Measurements from ENCODE around the gene ADTRP.

Gene ADTRP

GRCh38 chr6:11772109-11772825 is 6.3 kb downstream of the ADTRP start:
- no peak for DNase-seq

DNA sequence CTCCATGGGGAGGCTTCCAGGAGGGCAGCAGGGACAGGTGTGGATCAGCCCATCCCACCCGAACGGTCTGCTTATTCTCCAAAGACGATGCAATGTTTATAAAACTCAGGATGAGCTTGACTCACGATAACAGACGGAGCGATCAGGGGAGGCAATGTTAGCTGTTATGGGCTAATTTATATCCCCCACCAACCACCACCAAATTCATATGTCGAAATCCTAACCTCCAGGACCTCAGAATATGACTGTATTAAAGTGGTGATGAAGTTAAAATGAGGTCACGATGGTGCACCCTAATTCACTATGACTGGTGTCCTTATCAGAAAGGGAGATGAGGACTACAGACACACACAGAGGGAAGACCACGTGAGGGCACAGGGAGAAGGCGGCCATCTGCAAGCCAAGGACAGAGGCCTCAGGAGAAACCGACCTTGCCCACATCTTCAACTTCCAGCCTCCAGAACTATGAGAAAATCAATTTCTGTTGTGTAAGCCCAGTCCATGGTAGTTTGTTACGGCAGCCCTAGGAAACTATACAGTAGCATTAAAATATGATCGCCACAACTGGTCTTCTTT is 7.0 kb downstream of the ADTRP start:
- no peak for DNase-seq

DNA sequence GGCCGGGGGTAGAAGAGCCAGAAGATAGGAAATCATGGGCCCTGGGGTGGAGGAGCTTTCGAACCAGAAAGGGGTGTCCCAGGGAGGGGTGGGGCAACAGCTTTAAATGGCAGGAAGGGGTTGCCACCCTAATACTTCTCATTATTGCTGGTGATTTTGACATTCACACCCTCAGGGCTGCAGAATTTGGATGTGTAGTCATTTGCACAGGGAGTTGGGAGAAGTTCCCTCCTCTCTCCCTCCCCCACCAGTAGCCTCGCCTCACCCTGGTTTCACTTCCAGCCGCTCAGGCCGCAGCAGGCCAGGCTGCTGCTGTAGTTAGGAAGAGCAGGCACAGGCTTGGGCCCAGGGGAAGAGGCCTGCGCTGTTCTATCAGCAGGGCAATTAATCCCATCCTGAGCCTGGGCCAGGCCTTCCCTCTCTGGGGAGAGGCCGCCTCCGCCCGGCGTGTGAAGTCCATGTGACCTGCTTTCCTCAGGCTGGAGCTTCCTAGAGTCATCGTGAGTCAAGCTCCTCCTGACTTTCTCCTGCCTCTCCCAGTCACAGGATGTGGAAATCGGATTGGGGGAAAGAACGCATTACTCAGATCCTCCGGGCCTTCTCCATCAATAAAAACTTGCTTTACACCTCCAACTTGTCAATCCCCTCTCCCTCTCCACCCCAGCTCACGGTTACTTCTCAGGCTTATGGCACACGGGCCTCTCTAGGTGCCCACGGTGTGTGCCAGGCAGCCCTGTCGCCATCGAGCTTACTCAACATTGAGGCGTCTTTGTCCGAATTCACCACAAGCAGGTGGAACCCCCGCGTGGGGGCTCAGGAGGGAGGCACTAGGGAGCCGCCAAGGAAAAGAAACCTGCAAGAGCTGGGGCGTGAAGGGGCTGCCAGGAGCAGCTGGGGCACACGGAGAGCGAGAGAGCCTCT is 7.8 kb downstream of the ADTRP start:
- DNase-seq, result no peak

GRCh38 chr6:11769811-11770545 is 8.6 kb downstream of the ADTRP start:
- peak; percentile 8 for DNase-seq

DNA sequence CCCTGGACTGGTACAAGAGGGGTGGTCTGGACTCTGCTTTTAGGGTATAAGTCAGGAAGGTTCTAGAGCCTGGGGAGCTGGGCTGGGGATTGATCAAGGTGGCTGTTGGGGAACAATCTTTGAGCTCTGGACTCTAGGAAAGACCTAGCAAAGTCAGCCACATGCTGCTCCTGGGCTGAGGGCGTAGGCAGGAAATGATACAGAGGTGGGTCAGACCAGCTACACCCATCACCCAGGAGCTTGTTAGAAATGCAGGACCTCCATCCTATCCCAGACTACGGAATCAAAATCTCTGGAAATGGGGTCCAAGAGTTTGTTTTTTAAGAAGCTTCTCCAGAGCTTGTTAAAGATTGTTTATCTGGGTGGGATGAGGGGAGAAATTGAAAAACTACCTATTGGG is 9.4 kb downstream of the ADTRP start:
- no peak for DNase-seq

GRCh38 chr6:11767978-11768756 is 10.4 kb downstream of the ADTRP start:
- DNase-seq, result no peak

- no peak for DNase-seq
Measured at GRCh38 chr6:11767458-11767857, 11.1 kb downstream of the ADTRP start.

DNA sequence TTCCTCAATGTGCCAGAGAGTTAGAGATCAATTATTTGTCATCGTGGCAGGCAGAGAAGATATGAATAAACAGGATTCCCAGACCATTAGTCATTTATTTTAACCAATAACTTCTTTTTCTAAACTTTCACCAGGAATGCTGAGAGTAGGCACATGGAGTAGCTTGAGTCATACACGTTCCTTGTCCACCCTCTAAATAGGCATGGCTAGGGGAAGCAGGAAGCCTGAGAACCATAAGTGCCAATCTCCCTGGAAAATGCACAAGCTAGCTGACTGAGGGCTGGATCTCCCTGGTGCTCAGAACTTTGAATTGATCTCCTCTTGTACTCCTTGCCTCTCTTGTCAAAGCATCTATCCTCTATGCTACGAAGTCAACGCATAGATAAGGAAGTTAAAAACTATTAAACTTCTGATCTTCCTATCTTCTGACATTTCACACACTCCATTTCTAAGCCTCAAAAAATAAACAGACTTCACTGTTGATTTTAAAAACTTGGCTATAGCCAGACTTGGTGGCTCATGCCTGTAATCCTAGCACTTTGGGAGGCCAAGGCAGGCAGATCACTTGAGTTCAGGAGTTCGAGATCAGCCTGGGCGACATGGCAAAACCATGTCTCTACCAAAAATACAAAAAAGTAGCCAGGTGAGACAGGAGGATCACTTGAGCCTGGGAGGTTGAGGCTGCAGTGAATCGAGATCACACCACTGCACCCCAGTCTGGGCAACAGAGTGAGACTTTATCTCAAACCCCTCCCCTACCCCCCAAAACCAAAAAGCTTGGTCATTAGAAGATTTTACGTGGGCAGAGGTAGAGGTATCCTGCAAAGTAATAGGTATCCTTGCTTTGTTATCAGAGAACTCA is 11.8 kb downstream of the ADTRP start:
- no peak for DNase-seq

- no peak for DNase-seq
Measured at GRCh38 chr6:11766043-11766442, 12.6 kb downstream of the ADTRP start.

GRCh38 chr6:11764250-11764604 is 14.4 kb downstream of the ADTRP start:
- DNase-seq, result no peak

DNA sequence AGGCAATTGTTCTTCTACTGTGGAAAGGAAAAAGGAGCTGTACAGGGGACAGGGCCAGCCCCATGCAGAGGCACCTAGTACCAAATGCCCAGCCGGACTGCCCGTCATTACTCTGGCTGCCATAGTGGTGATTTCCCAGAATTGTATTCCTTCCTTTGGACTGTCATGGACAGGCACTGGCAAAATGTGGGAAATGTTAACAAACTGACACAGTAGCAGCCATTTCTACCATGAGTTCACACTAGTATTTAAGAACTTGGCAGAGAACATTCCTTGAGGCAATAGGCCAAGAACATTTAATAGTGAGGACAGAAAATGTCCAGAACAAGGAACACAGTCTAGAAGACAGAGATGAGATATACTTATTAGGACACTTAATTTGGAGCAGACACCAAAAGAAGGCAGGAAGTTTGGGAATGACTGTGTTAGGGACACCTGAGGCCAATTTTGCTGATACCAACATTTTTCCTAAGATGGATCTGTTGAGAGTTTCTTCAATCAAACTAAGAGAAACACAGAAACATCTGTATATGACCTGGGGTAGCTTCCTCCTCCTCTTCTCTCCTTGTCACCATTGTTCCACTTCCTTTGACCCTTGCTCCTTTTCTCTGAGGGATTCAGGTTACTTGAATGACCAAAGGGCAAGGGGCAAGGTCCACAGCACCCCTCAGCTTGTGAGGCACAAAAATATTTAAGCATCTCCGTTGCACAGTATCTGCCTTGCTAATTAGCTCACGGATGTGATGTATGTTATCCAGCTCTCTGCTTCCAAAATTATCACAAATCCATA is 14.9 kb downstream of the ADTRP start:
- no peak for DNase-seq

DNA sequence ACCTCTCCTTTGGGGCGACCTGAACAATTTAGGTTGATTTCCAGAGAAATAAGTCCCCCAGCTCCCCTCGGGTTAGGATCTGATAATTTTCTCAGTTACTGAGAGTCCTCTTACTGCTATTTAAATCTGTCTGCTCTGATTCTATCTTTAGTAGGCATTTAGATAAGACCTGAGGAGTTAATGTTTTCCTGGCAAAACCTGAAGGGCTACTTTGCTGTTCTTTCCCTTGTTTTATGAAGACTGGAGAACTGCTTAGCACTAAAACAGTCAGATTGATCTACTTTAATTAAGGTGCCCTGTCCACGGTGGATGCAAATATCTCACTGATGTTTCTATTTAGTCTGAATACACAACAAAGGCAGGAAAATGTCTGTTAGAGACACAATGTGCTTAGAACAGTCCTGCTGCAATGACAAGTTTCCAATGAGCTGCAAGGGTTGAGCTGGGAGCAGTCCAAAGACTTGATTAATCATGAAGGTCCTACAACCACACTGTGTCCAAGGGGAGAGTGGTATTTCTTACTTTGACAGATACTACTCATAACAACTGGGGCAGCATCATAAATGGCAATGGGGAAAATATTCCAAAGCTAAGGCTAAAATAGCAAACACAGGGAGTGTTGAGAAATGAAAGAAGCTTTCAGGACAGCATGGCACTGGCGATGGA is 15.7 kb downstream of the ADTRP start:
- DNase-seq, result no peak

DNA sequence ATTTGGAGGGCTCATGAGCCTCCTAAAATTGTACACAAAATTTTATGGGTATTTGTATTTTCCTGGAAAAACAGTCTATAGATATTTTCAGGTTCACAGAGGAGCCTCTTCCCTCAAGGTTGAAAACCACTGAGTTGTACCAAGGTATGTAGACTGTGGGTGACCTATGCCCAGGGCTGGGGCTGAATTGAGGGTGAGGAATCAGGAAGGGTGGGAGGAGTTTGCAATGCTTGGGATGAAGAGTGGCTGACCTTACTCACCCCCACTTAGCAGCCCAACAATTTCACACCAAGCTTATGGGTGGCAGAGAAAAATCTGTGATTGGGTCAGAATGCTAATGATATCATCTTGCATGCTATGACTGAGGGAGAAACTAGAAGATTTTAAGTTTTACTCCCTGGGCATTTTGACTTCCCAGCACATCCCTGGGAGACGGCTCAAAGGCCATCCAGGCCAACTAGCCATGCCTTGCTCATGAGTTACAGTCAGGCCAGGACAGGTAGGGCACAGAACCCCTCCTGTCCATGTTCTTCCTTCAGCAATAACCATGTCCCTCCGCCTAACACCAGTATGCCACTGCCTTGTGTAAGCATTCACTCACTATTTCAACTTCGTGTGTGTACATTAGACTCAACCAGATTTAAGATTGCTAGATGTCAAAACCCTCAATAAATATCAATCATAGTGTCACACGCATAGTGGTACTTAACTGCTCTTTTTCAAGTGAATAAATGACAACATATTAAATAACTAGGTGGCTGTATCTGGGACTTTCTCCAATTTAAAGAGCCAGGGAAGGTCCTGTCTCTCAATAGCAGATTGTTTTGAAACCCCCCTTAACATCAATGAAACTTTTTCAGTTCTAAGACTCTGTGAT is 16.6 kb downstream of the ADTRP start:
- no peak for DNase-seq

- no peak for DNase-seq
Measured at GRCh38 chr6:11760015-11760473, 18.6 kb downstream of the ADTRP start.

DNA sequence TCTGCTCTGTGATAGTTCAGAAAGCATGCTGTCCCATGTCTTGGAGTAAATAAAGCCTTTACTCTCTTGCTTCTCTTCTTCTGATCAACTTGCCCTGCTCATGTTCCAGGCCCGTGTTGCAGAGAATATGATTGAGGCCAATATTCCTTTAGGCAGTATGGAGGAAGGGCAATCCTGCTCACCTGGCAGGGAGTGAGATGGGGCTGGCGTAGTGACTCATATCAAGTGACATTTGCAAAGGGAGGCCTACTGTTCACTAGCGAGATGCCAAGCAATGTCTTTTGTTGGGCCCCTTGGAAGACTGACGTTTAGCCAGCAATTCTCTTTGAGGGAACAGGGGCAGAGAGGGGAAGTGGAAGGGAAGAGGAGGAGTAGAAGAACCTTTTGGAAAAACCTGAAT is 19.7 kb downstream of the ADTRP start:
- no peak for DNase-seq

DNA sequence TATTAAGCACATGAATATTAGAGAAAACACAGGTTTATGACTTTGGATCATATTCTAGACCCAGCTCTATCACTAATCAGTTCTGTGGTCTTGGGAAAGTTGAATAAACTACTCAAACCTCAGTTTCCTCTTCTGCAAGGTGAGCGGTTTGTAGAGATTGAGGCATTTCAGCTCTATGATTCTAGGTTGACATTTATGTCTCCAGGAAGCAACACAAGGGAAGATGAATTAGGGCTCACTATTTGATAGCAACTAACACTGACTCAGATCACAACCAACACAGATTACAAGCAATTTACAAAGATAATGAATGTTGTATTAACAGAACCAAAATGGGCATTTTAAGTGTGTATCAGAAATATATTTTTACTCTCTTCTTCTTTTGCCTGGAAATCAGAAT is 21.9 kb downstream of the ADTRP start:
- DNase-seq, result no peak

GRCh38 chr6:11756292-11756691 is 22.3 kb downstream of the ADTRP start:
- no peak for DNase-seq

GRCh38 chr6:11755725-11756124 is 22.9 kb downstream of the ADTRP start:
- no peak for DNase-seq
